Epithelial cell of proximal tubule (primary cell): Measurements from ENCODE around the gene KCNK6. TPM values are rescaled to one million over a fixed set of nuclear protein-coding genes. Genes with fewer than 3 reads are reported as not detected.

Experiments used
- DNase-seq: peaks from one replicate; pipeline ENCODE4 v3.0.0-alpha.2; 2011; ENCODE audit warnings: low read depth
- H3K4me3 ChIP-seq: 2 replicates; pipeline ENCODE4 v1.5.1; 2011; ENCODE audit warnings: low read depth, mild to moderate bottlenecking, low read length
- total RNA-seq: library from RNA; depleted of rRNA; stranded (reverse); fragments of >200 nt; gene quantifications from 2 replicates; pipeline ENCODE4 v1.2.3, GENCODE V29; 2015
- TF ChIP-seq, protein P1 (sequence below): conservative IDR thresholded peaks from 2 replicates; pipeline ENCODE4 v1.5.1; 2012; ENCODE audit warnings: low read depth, mild to moderate bottlenecking, low read length

The KCNK6 gene
- total RNA-seq, 1 donor from 2014 or later: 3.9 TPM

DNA sequence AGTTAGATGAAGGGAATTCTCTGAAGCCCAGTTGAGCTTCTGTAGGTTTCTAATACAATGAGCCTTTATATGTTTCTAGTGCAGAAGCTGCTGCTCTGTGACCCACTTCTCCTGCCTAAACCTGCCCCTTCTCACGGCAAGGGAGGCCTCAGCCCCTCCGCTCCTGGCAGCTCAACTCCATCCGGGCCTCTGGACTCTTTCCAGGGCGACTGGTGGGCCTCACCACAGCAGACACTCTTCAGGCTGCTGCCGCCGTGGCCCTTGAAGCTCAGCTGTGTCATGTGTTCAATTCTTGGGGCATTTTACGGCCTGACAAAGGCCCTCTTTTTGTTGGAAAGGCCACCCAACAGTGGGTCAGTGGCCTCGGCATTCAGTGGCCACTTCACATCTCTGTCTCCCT lies 25.6 kb upstream of the KCNK6 start:
- TF ChIP-seq, protein P1, sequence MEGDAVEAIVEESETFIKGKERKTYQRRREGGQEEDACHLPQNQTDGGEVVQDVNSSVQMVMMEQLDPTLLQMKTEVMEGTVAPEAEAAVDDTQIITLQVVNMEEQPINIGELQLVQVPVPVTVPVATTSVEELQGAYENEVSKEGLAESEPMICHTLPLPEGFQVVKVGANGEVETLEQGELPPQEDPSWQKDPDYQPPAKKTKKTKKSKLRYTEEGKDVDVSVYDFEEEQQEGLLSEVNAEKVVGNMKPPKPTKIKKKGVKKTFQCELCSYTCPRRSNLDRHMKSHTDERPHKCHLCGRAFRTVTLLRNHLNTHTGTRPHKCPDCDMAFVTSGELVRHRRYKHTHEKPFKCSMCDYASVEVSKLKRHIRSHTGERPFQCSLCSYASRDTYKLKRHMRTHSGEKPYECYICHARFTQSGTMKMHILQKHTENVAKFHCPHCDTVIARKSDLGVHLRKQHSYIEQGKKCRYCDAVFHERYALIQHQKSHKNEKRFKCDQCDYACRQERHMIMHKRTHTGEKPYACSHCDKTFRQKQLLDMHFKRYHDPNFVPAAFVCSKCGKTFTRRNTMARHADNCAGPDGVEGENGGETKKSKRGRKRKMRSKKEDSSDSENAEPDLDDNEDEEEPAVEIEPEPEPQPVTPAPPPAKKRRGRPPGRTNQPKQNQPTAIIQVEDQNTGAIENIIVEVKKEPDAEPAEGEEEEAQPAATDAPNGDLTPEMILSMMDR: no peak
- no peak overlapping the region for H3K4me3 ChIP-seq
- no peak for DNase-seq

DNA sequence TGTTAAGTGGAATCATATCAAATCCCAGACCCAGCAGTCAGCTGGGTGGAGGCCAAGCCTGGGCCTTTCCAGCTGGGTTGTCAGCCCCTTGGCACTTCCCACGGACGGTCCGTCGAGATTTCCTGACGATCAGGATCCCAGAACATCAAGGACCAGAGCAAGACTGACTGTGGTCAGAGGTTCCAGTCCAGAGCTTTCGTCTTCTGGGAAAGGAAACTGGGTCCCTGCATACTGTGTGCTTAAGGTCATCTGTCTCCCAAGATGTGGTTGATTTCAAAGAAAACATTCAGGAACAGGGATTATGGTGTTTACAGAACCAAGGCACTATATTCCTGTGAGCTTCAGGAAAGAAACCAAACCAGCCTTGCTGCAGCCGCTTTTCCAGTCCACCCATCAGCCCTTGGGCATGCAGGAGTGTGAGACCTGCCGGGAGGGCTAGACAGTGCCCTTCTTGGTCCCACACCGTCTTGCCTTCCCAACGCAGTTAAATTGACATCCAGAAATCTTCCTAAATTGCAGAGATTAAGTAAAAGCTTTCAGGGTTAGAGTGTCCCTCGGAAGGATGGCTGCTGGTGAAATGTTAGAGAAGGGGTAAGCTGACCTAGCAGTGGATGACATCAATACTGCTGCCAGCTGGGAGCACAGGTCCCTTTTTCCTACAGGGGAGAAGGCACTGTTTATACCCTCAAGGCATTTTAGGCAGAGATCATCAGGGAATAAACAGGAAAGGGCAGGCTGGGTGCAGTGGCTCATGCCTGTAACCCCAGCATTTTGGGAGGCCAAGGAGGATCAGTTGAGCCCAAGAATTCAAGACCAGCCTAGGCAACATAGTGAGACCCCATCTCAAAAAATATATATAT lies 20.6 kb upstream of the KCNK6 start:
- TF ChIP-seq, protein P1: no peak
- DNase-seq: peak; percentile 81
- no peak overlapping the region for H3K4me3 ChIP-seq

GRCh38 chr19:38303517-38304351 lies 15.9 kb upstream of the KCNK6 start, which contains the start of gene C19orf33:
Gene C19orf33 (plus strand): TSS chr19:38304251. CDS start chr19:38304262, 11 bp downstream.
- TF ChIP-seq, protein P1: no peak
- no peak for DNase-seq
- H3K4me3 ChIP-seq: peak within 1 kb of the TSS; percentile 75

DNA sequence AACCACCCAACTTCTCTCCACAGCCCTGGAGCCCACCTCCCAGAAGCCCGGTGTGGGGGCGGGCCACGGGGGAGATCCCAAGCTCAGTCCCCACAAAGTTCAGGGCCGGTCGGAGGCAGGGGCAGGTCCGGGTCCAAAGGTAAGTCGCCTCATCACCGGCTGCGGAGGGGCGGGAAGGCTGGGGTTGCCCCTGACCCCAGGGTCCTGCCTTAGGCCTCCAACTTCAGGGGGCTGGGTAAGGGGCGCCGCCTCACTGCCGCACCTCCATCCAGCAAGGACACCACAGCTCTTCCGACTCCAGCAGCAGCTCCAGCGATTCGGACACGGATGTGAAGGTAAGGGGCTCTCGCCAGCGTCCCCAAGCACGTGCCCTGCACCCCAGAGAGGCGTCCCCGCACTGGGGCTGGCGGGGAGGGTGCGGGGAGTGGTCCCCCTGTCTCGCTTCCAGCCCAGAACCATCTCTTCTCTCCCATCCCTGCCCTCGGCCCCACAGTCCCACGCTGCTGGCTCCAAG lies 15.2 kb upstream of the KCNK6 start:
- DNase-seq: no peak
- peak overlapping the region; percentile 75 for H3K4me3 ChIP-seq
- TF ChIP-seq, protein P1: no peak

DNA sequence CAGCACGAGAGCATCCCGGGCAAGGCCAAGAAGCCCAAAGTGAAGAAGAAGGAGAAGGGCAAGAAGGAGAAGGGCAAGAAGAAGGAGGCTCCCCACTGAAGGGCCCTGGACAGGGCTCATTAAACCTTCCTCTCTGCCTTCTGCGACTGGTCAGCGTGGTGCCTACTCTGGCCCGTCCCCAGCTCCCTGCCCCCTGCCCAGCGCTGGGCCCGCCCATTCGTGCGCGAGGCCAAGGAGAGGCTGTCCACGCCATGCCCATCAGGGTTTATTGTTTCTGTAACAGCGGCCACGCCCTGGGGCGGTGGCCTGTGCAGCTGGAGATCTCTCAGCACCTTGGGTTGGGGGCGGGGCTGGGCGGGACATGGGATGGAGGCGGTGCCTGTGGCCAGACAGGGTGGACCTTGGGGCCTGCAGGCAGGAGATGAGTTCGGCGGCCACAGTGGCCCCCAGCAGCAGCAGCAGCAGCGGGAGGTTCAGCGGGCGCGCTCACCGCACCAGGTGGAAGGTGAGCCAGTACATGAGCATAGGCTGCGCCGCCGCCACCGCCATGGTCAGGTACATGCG lies 14.7 kb upstream of the KCNK6 start:
- TF ChIP-seq, protein P1: no peak
- peak overlapping the region; percentile 75 for H3K4me3 ChIP-seq
- DNase-seq: no peak

- DNase-seq: no peak
- TF ChIP-seq, protein P1: no peak
- H3K4me3 ChIP-seq: no peak overlapping the region
These were observed 13.4 kb upstream of the KCNK6 start for GRCh38 chr19:38306236-38306635.
